C4-2B (cell line): ENCODE data around the gene ITGB2.

Experiments used
- ZFX ChIP-seq: fragments of 450-650 bp; IDR thresholded peaks from 2 replicates; pipeline ENCODE4 v1.6.1; 2017
- TF ChIP-seq, protein P1 (sequence below): fragments of 450-650 bp; conservative IDR thresholded peaks from 2 replicates; pipeline ENCODE4 v1.5.1; 2017; ENCODE audit warnings: mild to moderate bottlenecking

DNA sequence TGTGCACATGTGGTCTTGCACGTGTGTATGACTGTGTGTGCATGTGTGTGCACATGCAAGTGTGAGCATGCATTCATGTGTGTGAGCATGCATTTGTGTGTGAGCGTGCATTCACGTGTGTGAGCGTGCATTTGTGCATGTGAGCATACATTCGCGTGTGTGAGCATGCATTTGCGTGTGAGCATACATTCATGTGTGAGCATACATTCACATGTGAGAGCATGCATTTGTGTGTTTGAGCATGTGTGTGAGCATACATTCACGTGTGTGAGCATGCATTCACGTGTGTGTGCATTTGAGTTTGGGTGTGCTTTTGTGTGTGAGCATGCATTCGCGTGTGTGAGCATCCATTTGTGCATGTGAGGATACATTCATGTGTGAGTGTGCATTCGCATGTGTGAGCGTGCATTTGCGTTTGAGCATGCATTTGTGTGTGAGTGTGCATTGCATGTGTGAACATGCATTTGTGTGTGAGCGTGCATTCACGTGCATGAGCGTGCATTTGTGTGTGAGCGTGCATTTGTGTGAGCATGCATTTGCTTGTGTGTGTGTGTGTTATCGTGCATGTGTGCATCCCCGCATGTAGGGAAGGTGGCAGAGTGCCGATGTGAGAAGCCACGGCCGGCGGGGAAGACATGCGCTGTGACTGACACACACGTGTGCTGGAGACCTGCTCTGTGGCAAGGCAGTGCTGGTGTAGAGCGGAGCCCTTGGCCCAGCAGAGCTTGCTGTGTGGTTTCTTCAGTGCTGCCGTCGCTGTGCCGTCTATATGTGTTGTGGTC lies 18.2 kb downstream of the ITGB2 start:
- TF ChIP-seq, protein P1, sequence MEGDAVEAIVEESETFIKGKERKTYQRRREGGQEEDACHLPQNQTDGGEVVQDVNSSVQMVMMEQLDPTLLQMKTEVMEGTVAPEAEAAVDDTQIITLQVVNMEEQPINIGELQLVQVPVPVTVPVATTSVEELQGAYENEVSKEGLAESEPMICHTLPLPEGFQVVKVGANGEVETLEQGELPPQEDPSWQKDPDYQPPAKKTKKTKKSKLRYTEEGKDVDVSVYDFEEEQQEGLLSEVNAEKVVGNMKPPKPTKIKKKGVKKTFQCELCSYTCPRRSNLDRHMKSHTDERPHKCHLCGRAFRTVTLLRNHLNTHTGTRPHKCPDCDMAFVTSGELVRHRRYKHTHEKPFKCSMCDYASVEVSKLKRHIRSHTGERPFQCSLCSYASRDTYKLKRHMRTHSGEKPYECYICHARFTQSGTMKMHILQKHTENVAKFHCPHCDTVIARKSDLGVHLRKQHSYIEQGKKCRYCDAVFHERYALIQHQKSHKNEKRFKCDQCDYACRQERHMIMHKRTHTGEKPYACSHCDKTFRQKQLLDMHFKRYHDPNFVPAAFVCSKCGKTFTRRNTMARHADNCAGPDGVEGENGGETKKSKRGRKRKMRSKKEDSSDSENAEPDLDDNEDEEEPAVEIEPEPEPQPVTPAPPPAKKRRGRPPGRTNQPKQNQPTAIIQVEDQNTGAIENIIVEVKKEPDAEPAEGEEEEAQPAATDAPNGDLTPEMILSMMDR: no peak
- no peak for TF ChIP-seq ZFX
